ENCODE results near the gene TUBA4A.
"Not testable (repeated sequence)": the region's sequence is repeated elsewhere in the genome, so short reads cannot be mapped to it uniquely, and the experiment has no call there.

TUBA4A gene

GRCh38 chr2:219206328-219207133, 47.2 kb downstream of the TUBA4A start, which contains the start of gene ZFAND2B:
Gene ZFAND2B (plus strand): TSS chr2:219206782. CDS start chr2:219206988, 206 bp downstream.
- peak; percentile 76 for TF ChIP-seq MYC (IDR thresholded peaks at IDR 0.05; ENCODE audit: low read depth, low read length)
- peak; percentile 52; the same call in 1 of the 2 replicates for TF ChIP-seq MAX (IDR thresholded peaks at IDR 0.05; ENCODE audit: low read depth, low read length)
- peak; percentile 97 for TF ChIP-seq POLR2A (IDR thresholded peaks at IDR 0.05; ENCODE audit: extremely low read depth, insufficient read length)
- TF ChIP-seq CTCF (IDR thresholded peaks at IDR 0.05; ENCODE audit: low read depth, low read length), result no peak
- H3K4me3 ChIP-seq (ENCODE audit: low read depth, low read length), result peak within 1 kb of the TSS; percentile 75

GRCh38 chr2:219205981-219206327, 47.8 kb downstream of the TUBA4A start:
- no peak for DNase-seq (ENCODE audit: low read depth)
- TF ChIP-seq POLR2A (IDR thresholded peaks at IDR 0.05; ENCODE audit: extremely low read depth, insufficient read length) (no peak), MAX (IDR thresholded peaks at IDR 0.05; ENCODE audit: low read depth, low read length) (no peak), MYC (IDR thresholded peaks at IDR 0.05; ENCODE audit: low read depth, low read length) (no peak), CTCF (IDR thresholded peaks at IDR 0.05; ENCODE audit: low read depth, low read length) (no peak)
- H3K4me3 ChIP-seq (ENCODE audit: low read depth, low read length), result peak overlapping the region; percentile 75

More at GRCh38 chr2:219206328-219207133, 47.2 kb downstream of the TUBA4A start, which contains the start of gene ZFAND2B:
- peak; percentile 95 for DNase-seq (ENCODE audit: low read depth)

GRCh38 chr2:219205165-219205538, 48.6 kb downstream of the TUBA4A start:
- no peak for TF ChIP-seq MAX (IDR thresholded peaks at IDR 0.05; ENCODE audit: low read depth, low read length)
- no peak for TF ChIP-seq POLR2A (IDR thresholded peaks at IDR 0.05; ENCODE audit: extremely low read depth, insufficient read length)
- no peak for TF ChIP-seq CTCF (IDR thresholded peaks at IDR 0.05; ENCODE audit: low read depth, low read length)
- TF ChIP-seq MYC (IDR thresholded peaks at IDR 0.05; ENCODE audit: low read depth, low read length), result no peak
- DNase-seq (ENCODE audit: low read depth), result no peak
- no peak overlapping the region for H3K4me3 ChIP-seq (ENCODE audit: low read depth, low read length)

- DNase-seq (ENCODE audit: low read depth), result no peak
- H3K4me3 ChIP-seq (ENCODE audit: low read depth, low read length), result no peak overlapping the region
- no peak for TF ChIP-seq MYC (IDR thresholded peaks at IDR 0.05; ENCODE audit: low read depth, low read length)
- no peak for TF ChIP-seq MAX (IDR thresholded peaks at IDR 0.05; ENCODE audit: low read depth, low read length)
- no peak for TF ChIP-seq CTCF (IDR thresholded peaks at IDR 0.05; ENCODE audit: low read depth, low read length)
- no peak for TF ChIP-seq POLR2A (IDR thresholded peaks at IDR 0.05; ENCODE audit: extremely low read depth, insufficient read length)
Observed at GRCh38 chr2:219204425-219205164, 49.1 kb downstream of the TUBA4A start.

GRCh38 chr2:219201331-219201730, 52.4 kb downstream of the TUBA4A start:
- not testable (repeated sequence) for H3K4me3 ChIP-seq (ENCODE audit: low read depth, low read length); DNase-seq (ENCODE audit: low read depth)

Data from NB4 (cell line).